GM21786 (cell line): ENCODE measurements around the gene JUND.

Experiments used
- ATAC-seq: cut with Tn5 transposase; IDR thresholded peaks from one replicate; pipeline ENCODE4 v1.9.1; 2021; ENCODE audit not compliant: unreplicated experiment

The JUND gene

DNA sequence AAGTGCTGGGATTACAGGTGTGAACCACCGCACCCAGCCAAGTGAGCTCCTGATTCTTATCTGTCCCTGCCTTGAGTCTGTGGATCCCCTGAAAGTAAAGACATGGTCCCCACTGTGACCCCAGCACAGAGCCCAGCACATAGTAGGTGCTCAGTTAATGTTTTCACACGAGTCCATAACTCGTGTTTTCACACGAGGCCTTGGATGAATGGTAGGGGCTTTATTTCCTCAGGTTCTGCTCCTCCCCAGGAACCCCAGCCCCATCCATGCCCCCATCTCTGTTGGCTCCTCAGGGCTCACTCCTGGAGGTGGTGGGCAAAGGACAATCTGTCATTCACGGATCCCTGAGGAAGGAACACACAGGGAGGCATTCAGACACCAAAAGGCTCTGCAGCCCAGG is 31.6 kb downstream of the JUND start:
- no peak for ATAC-seq

DNA sequence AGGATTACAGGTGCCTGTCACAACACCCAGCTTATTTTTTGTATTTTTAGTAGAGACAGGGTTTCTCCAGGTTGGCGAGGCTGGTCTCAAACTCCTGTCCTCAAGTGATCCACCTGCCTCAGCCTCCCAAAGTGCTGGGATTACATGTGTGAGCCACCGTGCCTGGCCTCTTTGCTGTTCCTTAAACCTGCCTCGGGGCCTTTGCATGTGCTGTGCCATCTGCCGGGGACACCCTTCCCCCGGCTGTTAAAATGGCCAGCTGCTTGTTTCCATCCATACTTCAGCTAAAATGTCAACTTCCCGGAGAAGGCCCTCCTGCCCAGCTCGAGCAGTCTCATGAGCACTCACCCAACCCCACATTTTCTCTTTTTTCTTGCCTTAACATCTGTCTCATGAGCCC is 36.1 kb downstream of the JUND start:
- ATAC-seq: no peak

DNA sequence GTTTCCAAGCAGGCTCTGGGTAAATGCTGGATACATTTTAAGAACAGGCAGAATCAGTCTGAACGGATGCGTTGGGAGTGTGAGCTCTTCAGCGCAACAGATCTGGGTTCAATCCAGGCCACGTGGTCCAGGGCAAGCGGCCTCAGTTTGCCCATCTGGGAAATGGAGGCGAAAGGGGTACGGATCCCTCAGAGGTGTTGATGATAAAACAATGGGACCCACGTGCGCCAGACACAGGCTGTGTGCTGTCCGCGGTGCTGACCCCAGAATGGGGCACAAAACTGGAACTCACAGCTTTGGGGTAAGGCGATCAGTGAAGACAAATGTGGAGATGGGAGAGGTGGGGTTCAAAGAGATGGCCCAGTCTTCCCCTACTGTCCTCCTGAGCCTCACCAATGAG is 42.1 kb downstream of the JUND start:
- no peak for ATAC-seq

DNA sequence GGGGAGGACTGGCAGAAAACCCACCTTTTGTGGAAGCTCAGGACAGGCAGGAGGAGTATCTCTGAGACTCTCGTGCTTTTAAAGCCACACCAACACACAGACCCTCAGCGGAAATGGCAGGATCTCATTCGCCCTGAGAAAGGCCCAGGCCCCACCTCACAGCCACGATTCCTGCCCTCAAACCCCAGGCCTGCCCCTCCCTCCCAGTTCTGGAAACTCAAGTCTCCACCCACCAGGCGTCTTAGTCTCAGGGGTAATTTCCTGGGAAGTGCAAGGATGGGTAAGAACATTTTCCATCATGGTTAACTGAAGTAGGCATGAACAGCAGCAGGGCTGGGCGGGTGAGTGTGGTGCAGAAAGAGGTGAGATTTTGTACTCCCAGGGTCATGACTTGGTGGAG is 47.2 kb downstream of the JUND start:
- ATAC-seq: no peak

DNA sequence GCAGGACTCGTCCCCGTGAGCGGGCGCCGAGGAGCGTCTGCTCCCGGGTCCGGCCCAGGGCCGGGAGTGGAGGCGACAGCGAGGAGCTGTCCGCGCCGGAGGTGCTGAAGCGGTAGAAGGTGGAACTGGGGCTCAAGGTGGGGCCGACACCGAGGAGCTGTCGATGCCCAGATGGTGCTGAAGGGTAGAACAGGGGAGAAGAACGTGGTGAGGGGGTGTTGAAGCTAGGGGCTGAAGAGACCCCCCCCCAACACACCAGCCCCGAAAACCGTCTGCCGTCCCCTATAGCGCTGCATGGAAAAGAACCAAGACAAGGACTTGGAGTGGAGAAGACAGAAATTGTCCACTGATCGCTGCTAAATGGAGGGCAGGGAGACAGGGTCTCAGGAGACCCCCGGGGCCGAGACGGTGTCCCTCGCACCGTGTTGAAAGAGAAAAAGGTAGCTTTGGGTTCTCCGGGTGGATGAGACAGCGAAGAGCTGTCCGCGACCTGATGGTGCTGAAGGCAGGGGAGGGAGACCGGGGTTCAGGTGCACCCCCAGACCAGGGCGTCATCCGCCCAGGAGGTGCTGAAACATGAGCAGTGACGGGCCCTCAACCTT is 48.1 kb downstream of the JUND start:
- no peak for ATAC-seq

DNA sequence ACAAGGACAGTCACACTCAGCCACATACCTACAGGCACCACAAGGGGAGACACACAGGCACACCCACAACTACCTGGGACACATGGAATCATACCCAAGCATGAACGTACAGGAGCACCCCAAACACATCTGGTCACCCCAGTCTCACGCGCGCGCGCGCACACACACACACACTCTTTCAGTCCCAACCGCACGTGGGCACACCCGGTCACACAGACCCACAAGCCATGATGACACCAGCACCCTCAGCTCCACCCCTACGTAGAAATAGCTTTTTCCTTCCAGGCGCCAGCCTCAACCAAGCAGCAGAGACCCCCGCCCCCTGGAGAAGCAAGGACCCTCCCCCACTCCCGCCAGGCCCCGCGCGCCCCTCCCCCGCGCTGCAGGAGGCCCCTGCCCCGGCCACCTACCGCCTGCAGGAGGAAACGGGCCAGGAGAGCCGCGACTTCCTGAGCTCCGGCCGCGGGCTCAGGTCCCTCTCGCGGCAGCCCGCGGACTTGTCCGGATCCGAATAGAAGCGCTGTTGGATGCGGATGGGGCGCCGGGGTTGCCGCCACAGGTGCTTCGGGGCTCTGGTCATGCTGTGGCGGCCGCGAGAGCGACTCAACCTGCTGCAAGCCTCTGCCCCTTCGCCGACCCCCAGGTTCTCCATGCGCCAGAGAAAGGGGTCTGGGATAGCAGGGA is 48.7 kb downstream of the JUND start:
- ATAC-seq: no peak

DNA sequence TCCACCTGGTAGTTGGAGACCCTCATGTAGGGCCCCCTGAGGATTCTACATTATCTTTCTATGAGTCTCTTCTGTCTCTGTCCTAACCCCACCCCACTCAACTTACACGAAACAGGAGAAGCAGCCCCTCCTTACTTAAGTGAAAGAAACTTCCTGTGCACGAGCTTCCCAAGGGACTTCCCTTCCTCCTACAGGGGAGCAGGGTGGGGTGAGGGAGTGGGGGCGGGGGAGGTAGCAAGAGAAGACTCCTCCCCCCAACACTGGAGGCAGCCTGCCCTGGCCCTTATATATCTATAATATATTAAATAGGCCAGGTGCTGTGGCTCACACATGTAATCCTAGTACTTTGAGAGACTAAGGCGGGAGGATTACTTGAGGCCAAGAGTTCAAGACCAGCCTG is 49.6 kb downstream of the JUND start:
- ATAC-seq: no peak

DNA sequence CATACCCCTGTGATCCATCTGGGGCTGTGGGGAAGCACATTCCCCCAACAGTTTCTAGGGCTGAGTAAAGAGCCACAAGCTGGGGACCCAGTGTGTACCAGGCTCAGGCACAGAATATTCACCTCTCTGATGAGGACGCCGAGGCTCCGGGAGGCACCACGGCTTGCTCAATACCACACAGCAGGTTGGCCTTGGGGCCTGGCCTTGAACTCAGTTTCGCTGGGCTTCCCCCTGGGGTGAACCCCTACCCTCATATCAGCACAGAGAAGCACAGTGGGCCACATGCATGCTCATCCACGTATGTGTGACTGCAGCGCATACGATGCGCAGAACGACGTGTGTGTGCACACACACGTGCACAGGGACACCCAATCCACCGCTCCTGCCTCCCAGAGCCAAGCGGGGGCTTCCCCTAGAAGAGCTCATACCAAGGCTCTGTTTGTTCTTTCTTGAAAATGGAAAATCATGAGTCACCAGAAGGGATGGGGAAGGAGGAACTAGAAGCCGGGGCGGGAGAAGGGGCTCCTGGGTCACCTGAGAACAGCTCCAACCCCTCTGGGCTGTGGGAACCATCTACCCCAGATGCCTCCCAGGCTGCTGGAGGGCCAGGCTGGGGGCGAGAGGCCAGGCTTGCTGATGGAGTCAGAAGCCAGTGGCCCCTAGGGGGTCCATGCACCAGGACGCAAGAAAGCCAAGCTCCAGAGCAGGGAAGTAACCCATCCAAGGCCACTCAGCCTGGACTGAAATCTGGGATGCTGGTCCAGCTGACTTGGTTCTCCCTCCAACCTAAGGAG is 50.3 kb downstream of the JUND start:
- ATAC-seq: no peak

DNA sequence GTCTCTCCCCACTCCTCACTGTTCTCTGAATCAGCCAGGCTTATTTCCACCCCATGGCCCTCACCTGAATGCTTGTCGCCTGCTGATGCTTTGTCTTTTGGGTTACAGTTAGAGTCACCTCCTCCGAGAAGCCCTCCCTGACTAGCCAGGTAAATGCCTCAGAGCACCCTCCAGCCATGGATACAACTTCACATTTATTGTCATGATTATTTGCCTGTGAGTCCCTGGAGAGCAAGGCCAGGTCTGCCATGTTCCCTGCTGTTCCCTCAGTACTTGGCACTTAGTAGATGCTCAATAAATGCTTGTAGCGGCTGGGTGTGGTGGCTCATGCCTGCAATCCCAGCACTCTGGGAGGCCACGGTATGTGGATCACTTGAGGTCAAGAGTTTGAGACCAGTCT is 51.5 kb downstream of the JUND start:
- no peak for ATAC-seq
